ENCODE data around the gene GTPBP4. TPM values are rescaled to one million over a fixed set of nuclear protein-coding genes. Genes with fewer than 3 reads are reported as not detected.

GTPBP4 gene
- total RNA-seq, 1 donor from 2014 or later = 57.8 TPM

DNA sequence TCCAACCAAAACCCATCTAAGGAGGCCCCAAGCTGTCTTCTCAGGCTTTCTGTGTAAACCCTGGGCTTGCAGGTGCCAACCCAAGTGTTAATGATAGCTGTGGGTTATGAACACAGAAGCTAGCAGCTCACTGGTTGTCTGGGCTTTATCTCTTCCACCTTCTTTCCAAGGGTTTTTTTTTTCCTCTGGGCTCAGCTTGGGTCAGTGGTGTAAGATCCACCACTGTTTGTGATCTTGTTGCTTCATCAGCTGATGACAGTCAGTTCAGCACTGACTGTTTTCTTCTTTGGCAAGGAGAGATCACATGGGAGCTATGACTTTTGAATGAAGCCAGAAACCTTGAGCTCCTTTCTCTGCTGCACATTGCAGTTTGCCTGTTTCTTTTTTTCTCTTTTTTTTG lies 4.6 kb downstream of the GTPBP4 start:
- Mint-ChIP-seq H3K9me3 (no peaks in the 10 kb centered on the region), H3K4me1 (ENCODE audit: unreplicated experiment) (peaks cover 15% of the 10 kb centered on the region), H3K4me3 (no peak overlapping the region), H3K36me3 (peaks cover 35% of the 10 kb centered on the region), H3K27me3 (no peaks in the 10 kb centered on the region), H3K27ac (no peak overlapping the region)
- no peak for DNase-seq (ENCODE audit: extremely low spot score, unreplicated experiment)
- TF ChIP-seq, protein P1, sequence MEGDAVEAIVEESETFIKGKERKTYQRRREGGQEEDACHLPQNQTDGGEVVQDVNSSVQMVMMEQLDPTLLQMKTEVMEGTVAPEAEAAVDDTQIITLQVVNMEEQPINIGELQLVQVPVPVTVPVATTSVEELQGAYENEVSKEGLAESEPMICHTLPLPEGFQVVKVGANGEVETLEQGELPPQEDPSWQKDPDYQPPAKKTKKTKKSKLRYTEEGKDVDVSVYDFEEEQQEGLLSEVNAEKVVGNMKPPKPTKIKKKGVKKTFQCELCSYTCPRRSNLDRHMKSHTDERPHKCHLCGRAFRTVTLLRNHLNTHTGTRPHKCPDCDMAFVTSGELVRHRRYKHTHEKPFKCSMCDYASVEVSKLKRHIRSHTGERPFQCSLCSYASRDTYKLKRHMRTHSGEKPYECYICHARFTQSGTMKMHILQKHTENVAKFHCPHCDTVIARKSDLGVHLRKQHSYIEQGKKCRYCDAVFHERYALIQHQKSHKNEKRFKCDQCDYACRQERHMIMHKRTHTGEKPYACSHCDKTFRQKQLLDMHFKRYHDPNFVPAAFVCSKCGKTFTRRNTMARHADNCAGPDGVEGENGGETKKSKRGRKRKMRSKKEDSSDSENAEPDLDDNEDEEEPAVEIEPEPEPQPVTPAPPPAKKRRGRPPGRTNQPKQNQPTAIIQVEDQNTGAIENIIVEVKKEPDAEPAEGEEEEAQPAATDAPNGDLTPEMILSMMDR (conservative IDR thresholded peaks at IDR 0.05) = no peak

DNA sequence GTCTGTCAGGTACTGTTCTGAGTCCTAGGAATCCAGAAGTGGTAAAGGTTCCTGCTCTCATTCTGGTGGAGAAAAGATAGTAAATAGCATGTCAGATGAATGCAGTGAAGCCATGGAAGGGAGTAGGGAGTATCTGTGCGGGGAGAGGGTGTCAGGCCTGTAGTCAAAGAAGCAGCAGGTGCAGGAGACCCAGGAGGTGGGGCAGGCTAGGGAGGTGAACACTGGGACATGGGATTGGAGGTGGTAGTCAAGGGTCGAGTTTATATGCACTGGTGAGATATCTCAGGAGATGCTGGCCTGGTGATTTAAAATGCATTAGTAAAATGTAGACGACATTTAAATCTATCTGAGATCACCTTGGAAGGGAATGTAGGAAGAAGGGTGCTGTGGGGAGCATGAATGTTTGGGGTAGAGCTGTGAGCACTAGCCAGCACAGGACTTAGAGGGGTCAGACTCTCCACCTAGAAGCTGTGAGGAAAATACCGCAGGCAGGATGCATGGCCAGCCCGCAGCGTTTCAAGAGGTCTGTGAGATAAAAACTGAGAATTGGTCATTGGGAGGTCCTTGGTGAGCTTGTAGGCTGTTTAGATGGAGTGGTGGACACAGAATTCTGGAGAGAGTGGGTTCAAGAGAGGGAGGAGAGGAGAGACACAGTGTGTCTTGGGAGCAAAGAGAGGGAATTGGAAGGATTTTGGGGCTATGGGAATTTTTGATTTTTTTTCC lies 6.8 kb downstream of the GTPBP4 start:
- TF ChIP-seq, protein P1 (conservative IDR thresholded peaks at IDR 0.05) = no peak
- peaks cover 46% of the 10 kb centered on the region for H3K36me3 Mint-ChIP-seq
- DNase-seq (ENCODE audit: extremely low spot score, unreplicated experiment) = no peak
- H3K4me1 Mint-ChIP-seq (ENCODE audit: unreplicated experiment) = peaks cover 12% of the 10 kb centered on the region
- H3K27me3 Mint-ChIP-seq = no peaks in the 10 kb centered on the region
- no peaks in the 10 kb centered on the region for H3K9me3 Mint-ChIP-seq
- H3K4me3 Mint-ChIP-seq = no peak overlapping the region
- no peak overlapping the region for H3K27ac Mint-ChIP-seq

DNA sequence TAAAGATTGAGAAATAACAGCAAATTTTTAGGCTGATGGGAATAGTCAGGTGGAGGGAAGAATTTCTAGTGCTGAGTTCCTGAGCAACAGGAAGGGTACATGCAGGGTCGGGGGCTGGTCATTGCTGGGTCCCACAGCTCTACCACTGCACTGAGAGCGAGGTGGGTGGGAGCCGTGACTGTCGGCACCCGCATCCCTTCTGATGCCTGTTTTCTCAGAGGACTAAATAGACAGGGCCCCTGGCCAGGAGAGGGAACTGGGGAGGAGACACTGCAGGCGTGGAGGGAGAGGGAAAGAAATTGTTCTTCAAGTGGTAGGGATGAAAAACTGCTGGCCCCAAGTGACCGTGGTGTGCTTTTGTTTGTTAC lies 7.3 kb downstream of the GTPBP4 start:
- Mint-ChIP-seq H3K9me3 (no peaks in the 10 kb centered on the region), H3K27ac (no peak overlapping the region), H3K36me3 (peaks cover 45% of the 10 kb centered on the region), H3K27me3 (no peaks in the 10 kb centered on the region), H3K4me3 (no peak overlapping the region), H3K4me1 (ENCODE audit: unreplicated experiment) (peaks cover 8% of the 10 kb centered on the region)
- no peak for DNase-seq (ENCODE audit: extremely low spot score, unreplicated experiment)
- TF ChIP-seq, protein P1 (conservative IDR thresholded peaks at IDR 0.05) = no peak

DNA sequence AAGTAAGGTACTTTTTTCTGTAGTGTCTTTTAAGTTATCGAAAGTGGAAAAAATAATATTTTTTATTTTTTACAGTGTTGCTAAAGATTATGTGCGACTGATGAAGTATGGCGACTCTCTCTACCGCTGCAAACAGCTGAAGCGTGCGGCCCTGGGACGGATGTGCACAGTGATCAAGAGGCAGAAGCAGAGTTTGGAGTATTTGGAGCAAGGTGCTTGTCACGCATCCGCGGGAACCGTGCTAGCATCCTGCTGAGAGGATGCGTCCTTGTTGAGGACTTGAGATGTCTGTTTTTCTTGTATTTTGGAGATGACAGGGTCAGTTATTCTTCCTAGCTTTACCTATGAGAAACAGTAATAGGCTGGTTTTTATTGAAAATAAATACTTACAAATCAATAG lies 7.8 kb downstream of the GTPBP4 start:
- peaks cover 45% of the 10 kb centered on the region for H3K36me3 Mint-ChIP-seq
- H3K4me1 Mint-ChIP-seq (ENCODE audit: unreplicated experiment) = peaks cover 4% of the 10 kb centered on the region
- DNase-seq (ENCODE audit: extremely low spot score, unreplicated experiment) = no peak

DNA sequence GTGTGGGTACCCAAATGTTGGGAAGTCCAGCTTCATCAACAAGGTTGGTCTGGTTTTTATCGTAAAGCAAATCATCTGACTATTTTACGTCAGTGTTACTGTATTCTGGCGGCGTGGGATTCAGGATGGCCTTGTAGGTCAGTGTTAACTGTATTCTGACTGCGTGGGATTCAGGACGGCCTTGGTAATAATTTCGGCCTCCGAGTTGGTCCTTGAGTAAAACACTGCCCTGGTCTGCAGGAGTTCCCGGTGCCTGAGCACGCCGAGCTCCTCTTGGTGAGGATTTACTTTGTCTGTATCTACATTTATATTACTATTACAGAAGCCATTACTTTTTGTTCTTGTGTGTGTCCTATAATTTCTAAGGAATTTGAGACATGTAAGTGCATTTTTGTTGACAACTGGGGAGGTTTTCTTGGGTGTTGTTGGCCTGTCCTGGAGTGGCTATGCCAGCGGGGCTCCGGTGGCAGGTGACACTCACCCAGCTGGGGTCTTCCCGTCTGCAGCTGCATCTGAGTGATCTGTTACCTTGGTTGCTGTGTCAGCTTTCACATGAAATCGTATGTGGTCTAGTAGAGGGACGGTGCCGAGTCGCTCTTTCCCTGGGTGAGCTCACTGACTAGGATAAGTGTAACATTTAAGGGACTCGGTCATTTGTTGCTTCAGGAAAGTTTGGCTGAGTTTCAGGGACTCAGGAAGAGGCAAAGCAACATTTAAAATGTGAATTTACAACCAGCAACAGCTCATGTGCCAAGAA lies 9.2 kb downstream of the GTPBP4 start:
- TF ChIP-seq, protein P1 (conservative IDR thresholded peaks at IDR 0.05) = no peak
- H3K27me3 Mint-ChIP-seq = no peaks in the 10 kb centered on the region

More for the DNA sequence above, 7.8 kb downstream of the GTPBP4 start:
- Mint-ChIP-seq H3K27me3 (no peaks in the 10 kb centered on the region), H3K4me3 (no peak overlapping the region), H3K9me3 (peaks cover 2% of the 10 kb centered on the region), H3K27ac (no peak overlapping the region)
- TF ChIP-seq, protein P1 (conservative IDR thresholded peaks at IDR 0.05) = no peak

More for the DNA sequence above, 9.2 kb downstream of the GTPBP4 start:
- Mint-ChIP-seq H3K36me3 (peaks cover 54% of the 10 kb centered on the region), H3K9me3 (peaks cover 13% of the 10 kb centered on the region), H3K4me3 (no peak overlapping the region), H3K4me1 (ENCODE audit: unreplicated experiment) (no peaks in the 10 kb centered on the region), H3K27ac (no peak overlapping the region)
- no peak for DNase-seq (ENCODE audit: extremely low spot score, unreplicated experiment)

All from type B pancreatic cell (in vitro differentiated cells).